Stomach (tissue), 9 donors: ENCODE measurements around the gene PYY. TPM values are rescaled to one million over a fixed set of nuclear protein-coding genes. Genes with fewer than 3 reads are reported as not detected.

Experiments used
- DNase-seq, 2 donors: peaks; one replicate each; pipeline versions ENCODE4 v3.0.0 to v3.0.0-alpha.2; 2013 to 2019
- H3K27ac ChIP-seq, 5 donors: fragments of 200-600 bp in 4 of 5; sonication (generic) in 4 of 5; one replicate each; pipeline ENCODE4 v1.5.1; 2013 to 2019; ENCODE audit warnings: mild to moderate bottlenecking in 1 of 5, moderate library complexity in 1 of 5
- H3K27me3 ChIP-seq, 3 donors: fragments of 200-600 bp; sonication (generic); one replicate each; pipeline ENCODE4 v1.5.1; 2017 to 2019; ENCODE audit warnings: mixed run types in 1 of 3
- H3K36me3 ChIP-seq, 4 donors: fragments of 200-600 bp; sonication (generic); 1 replicate in 3 of 4; 2 replicates in 1 of 4; pipeline ENCODE4 v1.5.1; 2016 to 2019
- H3K4me1 ChIP-seq, 4 donors: fragments of 200-600 bp; sonication (generic); one replicate each; pipeline ENCODE4 v1.5.1; 2016 to 2019
- H3K4me3 ChIP-seq, 4 donors: fragments of 200-600 bp; sonication (generic) in 3 of 4; one replicate each; pipeline ENCODE4 v1.5.1; 2016 to 2019; ENCODE audit warnings: mild to moderate bottlenecking in 1 of 4
- H3K9me3 ChIP-seq, 4 donors: fragments of 200-600 bp; sonication (generic); one replicate each; pipeline ENCODE4 v1.5.1; 2016 to 2019
- EP300 ChIP-seq: sonication (generic); formaldehyde crosslinking; IDR thresholded peaks from one replicate; pipeline ENCODE4 v1.6.1; 2017; ENCODE audit warnings: antibody characterized with exemption
- POLR2A ChIP-seq, 4 donors: fragments of 450-650 bp; IDR thresholded peaks; one replicate each; pipeline ENCODE4 v1.6.1; 2016; ENCODE audit warnings: antibody characterized with exemption in 4 of 4, control low read depth in 2 of 4, mild to moderate bottlenecking in 1 of 4, moderate library complexity in 1 of 4
- POLR2AphosphoS5 ChIP-seq, 3 donors: sonication (generic); formaldehyde crosslinking; IDR thresholded peaks; one replicate each; pipeline ENCODE4 v1.6.1; 2016; ENCODE audit warnings: antibody characterized with exemption in 3 of 3
- WGBS, 5 donors: extraction: QIAGEN DNeasy Blood & Tissue Kit in 3 of 5; methylation state at CpG; one replicate each; pipeline versions ENCODE4 v1.1.5 to v1.1.7; 2013 to 2018; 5-methylcytosine and 5-hydroxymethylcytosine counted together
- intact Hi-C: fragments of 100-400 bp; cut with DNase I; formaldehyde crosslinking; loops from one replicate; pipeline ENCODE4 v1.15.1; 2023; ENCODE audit warnings: low total_unique reads
- polyA plus RNA-seq, 3 donors: library from polyadenylated mRNA; stranded (reverse); fragments of 200-250 nt; gene quantifications; one replicate each; pipeline ENCODE4 v1.2.3, GENCODE V29; 2013
- total RNA-seq, 5 donors: library from RNA; depleted of rRNA; stranded (reverse); fragments of >200 nt; gene quantifications; one replicate each; pipeline versions ENCODE4 v1.1.0 to v1.2.3, GENCODE V29; 2014 to 2016
- TF ChIP-seq, protein P1 (sequence below), 7 experiments: fragments of 450-650 bp in 4 of 7; fragments of 200-600 bp in 3 of 7; sonication (generic) in 3 of 7; IDR thresholded peaks; one replicate each; pipeline ENCODE4 v1.5.1; 2016 to 2019; ENCODE audit warnings: antibody characterized with exemption in 7 of 7, control low read depth in 2 of 7, mild to moderate bottlenecking in 1 of 7
- donor health status: healthy with polysubstance abuse.
- donor health status: Bipolar disorder and iron deficiency.
- donor health status: healthy.

PYY gene
- total and polyA plus RNA-seq, 8 donors: 0.35 to 71.3 TPM; not detected in 6

GRCh38 chr17:43982171-43982570 is 28.4 kb upstream of the PYY start:
- 80 to 98% (median 91%) methylated on average over 2 of the region's 2 CpGs for WGBS, 5 donors

DNA sequence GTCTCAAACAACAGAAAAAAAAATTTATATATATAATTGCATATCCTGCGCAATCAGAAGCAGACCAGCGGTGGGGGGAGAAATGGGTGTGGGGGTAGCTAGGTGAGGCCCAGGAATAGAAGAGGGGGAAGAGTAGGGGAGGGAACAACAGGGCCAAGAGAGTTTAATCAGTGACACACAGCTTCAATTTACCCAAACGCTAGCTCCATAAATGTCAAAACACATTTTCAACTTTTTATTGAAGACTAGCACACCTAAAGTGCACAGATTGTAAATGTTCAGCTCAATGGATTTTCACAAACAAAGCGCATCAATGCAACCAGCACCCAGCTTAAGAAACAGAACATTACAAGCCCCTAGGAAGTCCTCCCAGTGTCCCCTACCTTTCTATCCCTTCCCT is 25.9 kb upstream of the PYY start:
- peaks cover 13 to 18% (median 17%) of the 10 kb centered on the region in 4 donors for H3K4me1 ChIP-seq
- peaks cover 4 to 74% (median 20%) of the 10 kb centered on the region in 3 donors for H3K27me3 ChIP-seq

More at GRCh38 chr17:43982171-43982570, 28.4 kb upstream of the PYY start:
- intact Hi-C loops: no loop called here
- no peak overlapping the region for H3K27ac ChIP-seq
- H3K27me3 ChIP-seq: peaks cover 4 to 84% (median 25%) of the 10 kb centered on the region in 3 donors
- no peaks in the 10 kb centered on the region for H3K36me3 ChIP-seq
- TF ChIP-seq, protein P1, sequence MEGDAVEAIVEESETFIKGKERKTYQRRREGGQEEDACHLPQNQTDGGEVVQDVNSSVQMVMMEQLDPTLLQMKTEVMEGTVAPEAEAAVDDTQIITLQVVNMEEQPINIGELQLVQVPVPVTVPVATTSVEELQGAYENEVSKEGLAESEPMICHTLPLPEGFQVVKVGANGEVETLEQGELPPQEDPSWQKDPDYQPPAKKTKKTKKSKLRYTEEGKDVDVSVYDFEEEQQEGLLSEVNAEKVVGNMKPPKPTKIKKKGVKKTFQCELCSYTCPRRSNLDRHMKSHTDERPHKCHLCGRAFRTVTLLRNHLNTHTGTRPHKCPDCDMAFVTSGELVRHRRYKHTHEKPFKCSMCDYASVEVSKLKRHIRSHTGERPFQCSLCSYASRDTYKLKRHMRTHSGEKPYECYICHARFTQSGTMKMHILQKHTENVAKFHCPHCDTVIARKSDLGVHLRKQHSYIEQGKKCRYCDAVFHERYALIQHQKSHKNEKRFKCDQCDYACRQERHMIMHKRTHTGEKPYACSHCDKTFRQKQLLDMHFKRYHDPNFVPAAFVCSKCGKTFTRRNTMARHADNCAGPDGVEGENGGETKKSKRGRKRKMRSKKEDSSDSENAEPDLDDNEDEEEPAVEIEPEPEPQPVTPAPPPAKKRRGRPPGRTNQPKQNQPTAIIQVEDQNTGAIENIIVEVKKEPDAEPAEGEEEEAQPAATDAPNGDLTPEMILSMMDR (IDR thresholded peaks at IDR 0.05): no peak
- TF ChIP-seq POLR2AphosphoS5 (IDR thresholded peaks at IDR 0.05) (no peak), POLR2A (IDR thresholded peaks at IDR 0.05) (no peak), EP300 (no peak)
- DNase-seq: no peak
- H3K4me3 ChIP-seq: no peak overlapping the region
- peaks cover 13 to 18% (median 17%) of the 10 kb centered on the region in 4 donors for H3K4me1 ChIP-seq
- no peaks in the 10 kb centered on the region for H3K9me3 ChIP-seq

GRCh38 chr17:43979011-43979410 is 25.3 kb upstream of the PYY start:
- H3K9me3 ChIP-seq: no peaks in the 10 kb centered on the region
- peaks cover 11 to 12% (median 11%) of the 10 kb centered on the region in 4 donors for H3K4me1 ChIP-seq
- H3K4me3 ChIP-seq: no peak overlapping the region
- TF ChIP-seq, protein P1 (IDR thresholded peaks at IDR 0.05): no peak
- no peak for TF ChIP-seq EP300
- no peak for TF ChIP-seq POLR2AphosphoS5 (IDR thresholded peaks at IDR 0.05)
- no peak for TF ChIP-seq POLR2A (IDR thresholded peaks at IDR 0.05)
- DNase-seq: no peak
- H3K36me3 ChIP-seq: no peaks in the 10 kb centered on the region
- intact Hi-C loops: no loop called here
- no peak overlapping the region for H3K27ac ChIP-seq
- peaks cover 4 to 74% (median 19%) of the 10 kb centered on the region in 3 donors for H3K27me3 ChIP-seq
- 76 to 81% (median 80%) methylated on average over 7 of the region's 7 CpGs for WGBS, 5 donors

More for the DNA sequence above, 25.9 kb upstream of the PYY start:
- no peak overlapping the region for H3K27ac ChIP-seq
- 81 to 92% (median 88%) methylated on average over 4 of the region's 4 CpGs for WGBS, 5 donors
- H3K36me3 ChIP-seq: no peaks in the 10 kb centered on the region
- no peak overlapping the region for H3K4me3 ChIP-seq
- intact Hi-C loops: no loop called here
- H3K9me3 ChIP-seq: no peaks in the 10 kb centered on the region
- DNase-seq: no peak
- TF ChIP-seq, protein P1 (IDR thresholded peaks at IDR 0.05): no peak
- no peak for TF ChIP-seq EP300
- no peak for TF ChIP-seq POLR2A (IDR thresholded peaks at IDR 0.05)
- no peak for TF ChIP-seq POLR2AphosphoS5 (IDR thresholded peaks at IDR 0.05)

- peaks cover 2% of the 10 kb centered on the region in 4 donors for H3K4me1 ChIP-seq
- WGBS, 5 donors: 71 to 94% (median 85%) methylated on average over 2 of the region's 2 CpGs
- intact Hi-C loops: no loop called here
- H3K36me3 ChIP-seq: no peaks in the 10 kb centered on the region
- H3K27ac ChIP-seq: no peak overlapping the region
- peaks cover 0 to 73% (median 13%) of the 10 kb centered on the region in 3 donors for H3K27me3 ChIP-seq
- DNase-seq: no peak
- TF ChIP-seq, protein P1 (IDR thresholded peaks at IDR 0.05): no peak
- TF ChIP-seq POLR2A (IDR thresholded peaks at IDR 0.05) (no peak), EP300 (no peak), POLR2AphosphoS5 (IDR thresholded peaks at IDR 0.05) (no peak)
- no peak overlapping the region for H3K4me3 ChIP-seq
- no peaks in the 10 kb centered on the region for H3K9me3 ChIP-seq
These were observed 24.3 kb upstream of the PYY start for GRCh38 chr17:43978078-43978477.
